ENCODE results near the gene FAM120B.

FAM120B gene

GRCh38 chr6:170287371-170287876, 19.1 kb upstream of the FAM120B start:
- no peak for DNase-seq (ENCODE audit: low read depth, low spot score)
- Histone ChIP-seq H3K4me3 (ENCODE audit: low read length) (no peak overlapping the region), H3K27me3 (ENCODE audit: control insufficient read depth, insufficient read depth, low read length) (peaks cover 41% of the 10 kb centered on the region), H3K9me3 (ENCODE audit: control insufficient read depth, insufficient read depth, low read length) (no peaks in the 10 kb centered on the region), H3K27ac (ENCODE audit: low read length) (no peak overlapping the region), H3K4me1 (ENCODE audit: control insufficient read depth, insufficient read depth, low read length) (peaks cover 13% of the 10 kb centered on the region), H3K36me3 (ENCODE audit: control insufficient read depth, insufficient read depth, low read length) (no peaks in the 10 kb centered on the region)
- no CpG with 5 or more reads among the region's 12 CpGs for WGBS (ENCODE audit: insufficient coverage, insufficient read length)

- Histone ChIP-seq H3K4me1 (ENCODE audit: control insufficient read depth, insufficient read depth, low read length) (peaks cover 16% of the 10 kb centered on the region), H3K36me3 (ENCODE audit: control insufficient read depth, insufficient read depth, low read length) (no peaks in the 10 kb centered on the region), H3K9me3 (ENCODE audit: control insufficient read depth, insufficient read depth, low read length) (no peaks in the 10 kb centered on the region), H3K27me3 (ENCODE audit: control insufficient read depth, insufficient read depth, low read length) (peaks cover 48% of the 10 kb centered on the region), H3K4me3 (ENCODE audit: low read length) (no peak overlapping the region), H3K27ac (ENCODE audit: low read length) (no peak overlapping the region)
- DNase-seq (ENCODE audit: low read depth, low spot score), result no peak
- no CpG with 5 or more reads among the region's 33 CpGs for WGBS (ENCODE audit: insufficient coverage, insufficient read length)
Observed at GRCh38 chr6:170288091-170288631, 18.4 kb upstream of the FAM120B start.

DNA sequence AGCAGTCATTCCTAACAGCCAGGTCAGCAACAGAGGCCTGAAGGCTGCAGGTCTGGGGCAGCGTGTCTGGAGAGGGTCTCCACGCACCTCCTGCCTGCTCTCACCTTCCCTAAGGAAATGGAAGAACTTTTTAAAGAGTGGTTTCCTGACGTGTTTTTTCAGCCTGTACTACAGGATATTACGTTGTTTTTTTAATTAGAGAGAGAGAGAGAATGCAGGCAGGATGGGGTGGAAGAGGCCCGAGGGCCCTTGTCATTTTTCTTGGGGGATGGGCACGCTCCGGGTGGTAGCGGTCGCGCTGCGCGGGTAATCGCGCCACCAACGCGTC, 17.7 kb upstream of the FAM120B start:
- no CpG with 5 or more reads among the region's 16 CpGs for WGBS (ENCODE audit: insufficient coverage, insufficient read length)
- H3K27me3 ChIP-seq (ENCODE audit: control insufficient read depth, insufficient read depth, low read length), result peaks cover 55% of the 10 kb centered on the region

GRCh38 chr6:170289180-170289931, 17.2 kb upstream of the FAM120B start:
- peak overlapping the region; percentile 32; the same call in 1 of the 2 replicates for H3K4me3 ChIP-seq (ENCODE audit: low read length)
- peaks cover 60% of the 10 kb centered on the region for H3K27me3 ChIP-seq (ENCODE audit: control insufficient read depth, insufficient read depth, low read length)
- no peak for DNase-seq (ENCODE audit: low read depth, low spot score)
- no peaks in the 10 kb centered on the region for H3K36me3 ChIP-seq (ENCODE audit: control insufficient read depth, insufficient read depth, low read length)
- H3K4me1 ChIP-seq (ENCODE audit: control insufficient read depth, insufficient read depth, low read length), result peaks cover 19% of the 10 kb centered on the region
- no peak overlapping the region for H3K27ac ChIP-seq (ENCODE audit: low read length)
- no CpG with 5 or more reads among the region's 85 CpGs for WGBS (ENCODE audit: insufficient coverage, insufficient read length)
- no peaks in the 10 kb centered on the region for H3K9me3 ChIP-seq (ENCODE audit: control insufficient read depth, insufficient read depth, low read length)

More for the DNA sequence above, 17.7 kb upstream of the FAM120B start:
- no peak for DNase-seq (ENCODE audit: low read depth, low spot score)
- peaks cover 16% of the 10 kb centered on the region for H3K4me1 ChIP-seq (ENCODE audit: control insufficient read depth, insufficient read depth, low read length)
- peak overlapping the region; percentile 32; the same call in 1 of the 2 replicates for H3K4me3 ChIP-seq (ENCODE audit: low read length)
- no peaks in the 10 kb centered on the region for H3K9me3 ChIP-seq (ENCODE audit: control insufficient read depth, insufficient read depth, low read length)
- no peaks in the 10 kb centered on the region for H3K36me3 ChIP-seq (ENCODE audit: control insufficient read depth, insufficient read depth, low read length)
- no peak overlapping the region for H3K27ac ChIP-seq (ENCODE audit: low read length)

GRCh38 chr6:170289951-170290295, 16.6 kb upstream of the FAM120B start:
- Histone ChIP-seq H3K36me3 (ENCODE audit: control insufficient read depth, insufficient read depth, low read length) (no peaks in the 10 kb centered on the region), H3K4me1 (ENCODE audit: control insufficient read depth, insufficient read depth, low read length) (peaks cover 21% of the 10 kb centered on the region), H3K27me3 (ENCODE audit: control insufficient read depth, insufficient read depth, low read length) (peaks cover 66% of the 10 kb centered on the region), H3K27ac (ENCODE audit: low read length) (no peak overlapping the region), H3K9me3 (ENCODE audit: control insufficient read depth, insufficient read depth, low read length) (no peaks in the 10 kb centered on the region), H3K4me3 (ENCODE audit: low read length) (peak overlapping the region; percentile 32; the same call in 1 of the 2 replicates)
- no peak for DNase-seq (ENCODE audit: low read depth, low spot score)
- no CpG with 5 or more reads among the region's 41 CpGs for WGBS (ENCODE audit: insufficient coverage, insufficient read length)

DNA sequence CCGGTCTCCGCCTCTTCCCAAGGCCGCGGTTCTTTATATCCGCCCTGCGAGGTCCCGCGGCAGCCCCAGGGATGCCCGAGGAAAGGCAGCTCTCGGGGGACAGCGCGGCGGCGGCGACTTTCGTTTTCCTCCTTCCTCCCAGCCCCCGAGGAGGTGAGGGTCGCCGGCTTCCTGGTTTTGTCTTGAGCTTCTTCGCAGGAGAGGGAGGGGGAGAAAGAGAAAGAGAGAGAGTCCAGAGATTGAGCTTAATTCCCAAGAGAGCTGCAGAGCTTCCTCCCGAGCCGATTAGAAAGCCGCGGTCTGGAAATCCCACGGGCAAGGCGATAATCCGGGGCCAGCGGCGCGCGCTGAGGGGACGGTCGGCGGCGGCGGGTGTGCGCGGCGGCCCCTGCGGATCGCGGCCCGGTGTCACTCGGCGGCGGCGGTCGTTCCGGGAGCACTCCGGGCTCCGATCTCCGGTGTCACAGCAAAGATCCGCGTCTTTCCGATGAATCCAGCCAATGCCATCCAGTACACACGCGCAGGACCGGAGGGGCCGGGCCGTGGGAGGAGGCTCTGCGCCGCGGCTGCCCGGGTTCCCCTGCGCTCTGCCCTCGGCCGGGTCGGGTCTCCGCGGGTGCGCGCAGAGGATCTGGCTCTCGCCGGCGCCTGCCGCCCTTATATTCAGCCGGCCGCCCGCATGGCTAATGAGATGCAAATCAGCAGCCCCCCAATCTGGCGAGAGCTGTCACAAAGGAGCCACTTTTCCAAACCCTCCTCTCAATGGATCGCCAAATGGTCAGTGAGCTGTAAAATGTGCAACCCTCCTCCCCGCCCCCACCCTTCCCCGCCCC, 16.0 kb upstream of the FAM120B start, which contains the start of gene DLL1:
DLL1 (minus strand) TSS at position 783 of the 833 bp plus-strand sequence. CDS start 939 bp downstream, outside the sequence.
- no CpG with 5 or more reads among the region's 83 CpGs for WGBS (ENCODE audit: insufficient coverage, insufficient read length)
- H3K4me3 ChIP-seq (ENCODE audit: low read length), result peak within 1 kb of the TSS; percentile 48; the same call in 1 of the 2 replicates

DNA sequence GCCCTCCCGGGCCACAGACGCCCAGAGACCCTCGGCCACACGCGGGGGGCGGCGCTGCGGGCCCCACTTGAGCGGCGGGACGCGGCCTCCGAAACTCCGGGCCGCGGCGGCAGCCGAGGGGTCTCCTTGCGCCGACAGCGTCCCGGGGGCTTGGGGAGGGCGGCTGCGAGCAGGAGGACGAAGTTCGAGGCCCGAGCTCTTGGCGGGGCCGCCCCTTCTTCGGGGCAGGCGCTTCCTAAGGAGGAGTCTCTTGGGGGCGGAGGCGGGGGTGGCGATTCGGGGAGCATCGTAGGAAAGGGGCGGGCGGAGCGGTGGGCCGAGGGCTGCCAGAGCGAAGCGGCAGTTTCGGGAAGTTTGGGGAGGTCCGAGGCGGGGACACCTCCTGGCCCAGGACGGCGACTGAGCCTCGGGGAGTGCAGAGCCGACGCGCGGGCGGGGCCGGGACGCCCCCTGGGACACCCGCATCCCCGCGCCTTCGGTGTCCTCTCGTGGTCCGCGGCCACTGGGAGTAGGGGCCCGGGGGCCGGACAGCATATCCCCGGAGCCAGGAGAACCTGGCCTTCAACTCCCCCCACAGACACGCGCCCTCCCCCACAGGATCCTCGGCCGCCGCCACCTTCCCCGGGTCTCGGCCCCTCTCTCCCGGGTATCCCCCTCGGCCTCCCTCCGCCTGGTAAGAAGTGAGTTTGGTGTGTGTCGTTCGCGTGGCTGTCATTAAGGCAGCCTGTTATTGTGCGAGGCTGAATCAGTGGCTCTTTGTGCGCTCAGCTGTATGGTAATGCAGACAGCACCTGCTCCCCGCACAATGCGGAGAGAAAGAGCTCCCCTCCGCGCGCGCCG, 15.1 kb upstream of the FAM120B start:
- H3K9me3 ChIP-seq (ENCODE audit: control insufficient read depth, insufficient read depth, low read length), result no peaks in the 10 kb centered on the region
- H3K36me3 ChIP-seq (ENCODE audit: control insufficient read depth, insufficient read depth, low read length), result no peaks in the 10 kb centered on the region
- DNase-seq (ENCODE audit: low read depth, low spot score), result no peak
- no CpG with 5 or more reads among the region's 87 CpGs for WGBS (ENCODE audit: insufficient coverage, insufficient read length)
- H3K4me1 ChIP-seq (ENCODE audit: control insufficient read depth, insufficient read depth, low read length), result peaks cover 23% of the 10 kb centered on the region
- H3K27ac ChIP-seq (ENCODE audit: low read length), result no peak overlapping the region
- H3K27me3 ChIP-seq (ENCODE audit: control insufficient read depth, insufficient read depth, low read length), result peaks cover 68% of the 10 kb centered on the region
- peak overlapping the region; percentile 48; the same call in 1 of the 2 replicates for H3K4me3 ChIP-seq (ENCODE audit: low read length)

More for the DNA sequence above, 16.0 kb upstream of the FAM120B start, which contains the start of gene DLL1:
- Histone ChIP-seq H3K27me3 (ENCODE audit: control insufficient read depth, insufficient read depth, low read length) (peaks cover 70% of the 10 kb centered on the region), H3K36me3 (ENCODE audit: control insufficient read depth, insufficient read depth, low read length) (no peaks in the 10 kb centered on the region), H3K4me1 (ENCODE audit: control insufficient read depth, insufficient read depth, low read length) (peaks cover 25% of the 10 kb centered on the region), H3K9me3 (ENCODE audit: control insufficient read depth, insufficient read depth, low read length) (no peaks in the 10 kb centered on the region), H3K27ac (ENCODE audit: low read length) (no peak within 1 kb of the TSS)
- DNase-seq (ENCODE audit: low read depth, low spot score), result no peak

GRCh38 chr6:170292111-170292406, 14.5 kb upstream of the FAM120B start:
- peaks cover 22% of the 10 kb centered on the region for H3K4me1 ChIP-seq (ENCODE audit: control insufficient read depth, insufficient read depth, low read length)
- peaks cover 64% of the 10 kb centered on the region for H3K27me3 ChIP-seq (ENCODE audit: control insufficient read depth, insufficient read depth, low read length)

DNA sequence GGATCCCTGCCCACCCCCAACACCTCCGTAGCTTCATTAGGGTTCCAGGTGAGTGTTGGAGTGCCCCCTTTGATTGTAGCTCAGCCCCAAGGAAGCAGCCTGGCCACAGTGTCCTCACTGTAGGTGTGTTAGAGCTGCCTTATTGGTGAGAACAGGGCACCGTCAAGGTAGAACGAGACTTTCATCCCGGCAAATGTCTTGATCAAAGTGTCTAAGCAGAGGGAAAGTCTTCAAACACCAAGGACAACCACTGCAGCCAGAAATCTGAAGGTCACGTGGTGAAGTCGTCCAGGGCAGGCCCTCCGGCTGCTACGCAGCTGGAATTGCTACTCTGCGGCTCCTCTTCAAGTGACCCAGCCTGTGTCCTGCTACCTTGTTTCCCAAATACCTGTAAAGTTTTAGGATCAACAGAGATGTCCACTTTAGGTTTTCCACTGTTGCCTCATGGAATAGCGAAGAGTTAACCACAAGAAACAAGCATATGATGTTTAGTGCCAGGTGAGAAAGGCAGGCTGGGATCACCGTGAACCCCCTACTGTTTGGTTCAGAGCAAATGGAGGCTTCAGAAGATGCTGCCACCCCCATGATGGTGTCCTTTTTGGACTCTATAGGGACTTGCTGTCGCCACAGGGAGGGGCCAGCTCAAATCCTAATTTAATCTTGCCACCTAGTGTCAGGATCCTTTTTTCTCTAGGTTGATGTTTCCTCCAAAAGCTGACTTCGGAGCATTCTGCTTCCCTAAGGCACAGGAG, 14.0 kb upstream of the FAM120B start:
- H3K27me3 ChIP-seq (ENCODE audit: control insufficient read depth, insufficient read depth, low read length), result peaks cover 59% of the 10 kb centered on the region
- no peak overlapping the region for H3K27ac ChIP-seq (ENCODE audit: low read length)
- H3K9me3 ChIP-seq (ENCODE audit: control insufficient read depth, insufficient read depth, low read length), result no peaks in the 10 kb centered on the region
- peaks cover 22% of the 10 kb centered on the region for H3K4me1 ChIP-seq (ENCODE audit: control insufficient read depth, insufficient read depth, low read length)
- no peak overlapping the region for H3K4me3 ChIP-seq (ENCODE audit: low read length)
- no peaks in the 10 kb centered on the region for H3K36me3 ChIP-seq (ENCODE audit: control insufficient read depth, insufficient read depth, low read length)
- DNase-seq (ENCODE audit: low read depth, low spot score), result no peak
- no CpG with 5 or more reads among the region's 13 CpGs for WGBS (ENCODE audit: insufficient coverage, insufficient read length)

More at GRCh38 chr6:170292111-170292406, 14.5 kb upstream of the FAM120B start:
- Histone ChIP-seq H3K9me3 (ENCODE audit: control insufficient read depth, insufficient read depth, low read length) (no peaks in the 10 kb centered on the region), H3K27ac (ENCODE audit: low read length) (no peak overlapping the region), H3K36me3 (ENCODE audit: control insufficient read depth, insufficient read depth, low read length) (no peaks in the 10 kb centered on the region), H3K4me3 (ENCODE audit: low read length) (peak overlapping the region; percentile 48; the same call in 1 of the 2 replicates)
- no peak for DNase-seq (ENCODE audit: low read depth, low spot score)
- no CpG with 5 or more reads among the region's 11 CpGs for WGBS (ENCODE audit: insufficient coverage, insufficient read length)
